HEK293 (cell line): Measurements from ENCODE around the gene FRZB.

Experiments
- CTCF ChIA-PET: fragments of 350-600 bp; formaldehyde crosslinking; extraction: SDS; loops from one replicate; lab custom pipeline; 2021; ENCODE audit warnings: antibody characterized with exemption; lab: Yijun Ruan, JAX
- POLR2A ChIA-PET: fragments of 300-600 bp; formaldehyde crosslinking; extraction: SDS; loops from one replicate; lab custom pipeline; 2020; ENCODE audit warnings: antibody characterized with exemption, inconsistent platforms; lab: Yijun Ruan, JAX
- H3K27ac ChIP-seq: fragments of 200-500 bp; sonication (Bioruptor generic); 2 replicates; pipeline ENCODE4 v1.5.1; 2014; ENCODE audit warnings: low read depth, low read length, control low read depth, inconsistent platforms; ENCODE audit errors: extremely low read depth
- H3K36me3 ChIP-seq, 2 experiments: fragments of 200-500 bp in 1 of 2; sonication (Bioruptor generic) in 1 of 2; 1 replicate in 1 of 2; 2 replicates in 1 of 2; pipeline ENCODE4 v1.5.1; 2014 to 2017; ENCODE audit warnings: inconsistent platforms in 2 of 2, low read length in 2 of 2; ENCODE audit not compliant: control insufficient read depth in 2 of 2, insufficient read depth in 1 of 2
- H3K4me1 ChIP-seq: fragments of 200-500 bp; sonication (Bioruptor generic); 2 replicates; pipeline ENCODE4 v1.5.1; 2014; ENCODE audit warnings: mild to moderate bottlenecking, low read length, inconsistent platforms; ENCODE audit not compliant: control insufficient read depth, insufficient read depth
- H3K4me3 ChIP-seq: 2 replicates; pipeline ENCODE4 v1.5.1; 2011; ENCODE audit warnings: low read depth, mild to moderate bottlenecking, control low read depth, low read length, moderate library complexity
- H3K9me3 ChIP-seq: fragments of 200-500 bp; sonication (Bioruptor generic); 2 replicates; pipeline ENCODE4 v1.5.1; 2014; ENCODE audit warnings: low read depth, low read length, inconsistent platforms; ENCODE audit not compliant: control insufficient read depth, insufficient read depth
- KLF1 ChIP-seq: fragments of 450-650 bp; formaldehyde crosslinking; IDR thresholded peaks from 2 replicates; pipeline ENCODE4 v1.5.1; 2016; ENCODE audit warnings: missing biosample characterization, missing genetic modification characterization
- KLF9 ChIP-seq: fragments of 450-650 bp; formaldehyde crosslinking; IDR thresholded peaks from 2 replicates; pipeline ENCODE4 v1.5.1; 2016; ENCODE audit warnings: missing biosample characterization, missing genetic modification characterization, low read depth
- MYNN ChIP-seq: fragments of 450-650 bp; formaldehyde crosslinking; IDR thresholded peaks from 2 replicates; pipeline ENCODE4 v1.5.1; 2016; ENCODE audit warnings: missing biosample characterization, missing genetic modification characterization, borderline replicate concordance
- OVOL3 ChIP-seq: fragments of 450-650 bp; formaldehyde crosslinking; IDR thresholded peaks from 2 replicates; pipeline ENCODE4 v1.5.1; 2016; ENCODE audit warnings: missing biosample characterization, missing genetic modification characterization
- PATZ1 ChIP-seq: fragments of 450-650 bp; formaldehyde crosslinking; IDR thresholded peaks from 2 replicates; pipeline ENCODE4 v1.5.1; 2016; ENCODE audit warnings: missing biosample characterization, missing genetic modification characterization
- PRDM2 ChIP-seq: fragments of 450-650 bp; formaldehyde crosslinking; IDR thresholded peaks from 2 replicates; pipeline ENCODE4 v1.5.1; 2016; ENCODE audit warnings: missing biosample characterization, missing genetic modification characterization, borderline replicate concordance
- SETDB1 ChIP-seq: IDR thresholded peaks from one replicate; pipeline ENCODE4 v1.6.1; 2017; ENCODE audit warnings: mild to moderate bottlenecking, low read length, moderate library complexity, mixed read lengths; ENCODE audit not compliant: insufficient read length
- ZBTB11 ChIP-seq: fragments of 450-650 bp; formaldehyde crosslinking; conservative IDR thresholded peaks from 2 replicates; pipeline ENCODE4 v1.5.1; 2016; ENCODE audit warnings: low read depth, missing biosample characterization, missing genetic modification characterization
- ZBTB49 ChIP-seq: fragments of 450-650 bp; formaldehyde crosslinking; IDR thresholded peaks from 2 replicates; pipeline ENCODE4 v1.5.1; 2016; ENCODE audit warnings: missing biosample characterization, missing genetic modification characterization, low read depth
- ZEB2 ChIP-seq: fragments of 450-650 bp; formaldehyde crosslinking; IDR thresholded peaks from 2 replicates; pipeline ENCODE4 v1.5.1; 2016; ENCODE audit warnings: missing biosample characterization, missing genetic modification characterization
- ZNF174 ChIP-seq: fragments of 450-650 bp; formaldehyde crosslinking; IDR thresholded peaks from 2 replicates; pipeline ENCODE4 v1.5.0; 2017; ENCODE audit warnings: missing biosample characterization, mild to moderate bottlenecking, missing genetic modification characterization
- ZNF211 ChIP-seq: fragments of 450-650 bp; formaldehyde crosslinking; IDR thresholded peaks from 2 replicates; pipeline ENCODE4 v1.5.1; 2016; ENCODE audit warnings: low read depth, missing biosample characterization, missing genetic modification characterization
- ZNF214 ChIP-seq: fragments of 450-650 bp; formaldehyde crosslinking; IDR thresholded peaks from 2 replicates; pipeline ENCODE4 v1.5.1; 2017; ENCODE audit warnings: missing biosample characterization, mild to moderate bottlenecking, missing genetic modification characterization, borderline replicate concordance
- ZNF266 ChIP-seq: fragments of 450-650 bp; formaldehyde crosslinking; IDR thresholded peaks from 2 replicates; pipeline ENCODE4 v1.5.1; 2016; ENCODE audit warnings: missing biosample characterization, missing genetic modification characterization, low read depth
- ZNF302 ChIP-seq: fragments of 450-650 bp; formaldehyde crosslinking; IDR thresholded peaks from 2 replicates; pipeline ENCODE4 v1.5.1; 2016; ENCODE audit warnings: missing biosample characterization, missing genetic modification characterization, low read depth
- ZNF335 ChIP-seq: fragments of 450-650 bp; formaldehyde crosslinking; conservative IDR thresholded peaks from 2 replicates; pipeline ENCODE4 v1.5.1; 2016; ENCODE audit warnings: missing biosample characterization, missing genetic modification characterization
- ZNF391 ChIP-seq: fragments of 450-650 bp; formaldehyde crosslinking; IDR thresholded peaks from 2 replicates; pipeline ENCODE4 v1.5.1; 2016; ENCODE audit warnings: low read depth, missing biosample characterization, missing genetic modification characterization, borderline replicate concordance
- ZNF394 ChIP-seq: fragments of 450-650 bp; formaldehyde crosslinking; IDR thresholded peaks from 2 replicates; pipeline ENCODE4 v1.5.1; 2016; ENCODE audit warnings: missing biosample characterization, missing genetic modification characterization, mild to moderate bottlenecking, moderate library complexity, borderline replicate concordance
- ZNF404 ChIP-seq: fragments of 450-650 bp; formaldehyde crosslinking; IDR thresholded peaks from 2 replicates; pipeline ENCODE4 v1.5.1; 2017; ENCODE audit warnings: missing biosample characterization, missing genetic modification characterization
- ZNF514 ChIP-seq: fragments of 450-650 bp; formaldehyde crosslinking; IDR thresholded peaks from 2 replicates; pipeline ENCODE4 v1.5.1; 2016; ENCODE audit warnings: missing biosample characterization, missing genetic modification characterization
- ZNF596 ChIP-seq: fragments of 450-650 bp; IDR thresholded peaks from 2 replicates; pipeline ENCODE4 v1.5.0; 2018; ENCODE audit warnings: missing biosample characterization, mild to moderate bottlenecking, missing genetic modification characterization, moderate library complexity
- ZNF658 ChIP-seq: fragments of 450-650 bp; formaldehyde crosslinking; IDR thresholded peaks from 2 replicates; pipeline ENCODE4; 2016; ENCODE audit warnings: missing biosample characterization, missing genetic modification characterization
- ZNF776 ChIP-seq: fragments of 450-650 bp; formaldehyde crosslinking; IDR thresholded peaks from 2 replicates; pipeline ENCODE4 v1.5.0; 2017; ENCODE audit warnings: missing biosample characterization, missing genetic modification characterization, borderline replicate concordance

The FRZB gene

GRCh38 chr2:182904844-182905243 is 38.4 kb upstream of the FRZB start:
- no peaks in the 10 kb centered on the region for H3K9me3 ChIP-seq
- H3K4me1 ChIP-seq = no peaks in the 10 kb centered on the region
- TF ChIP-seq ZNF391 (tag by site-specific recombination) = no peak
- TF ChIP-seq ZBTB49 = no peak
- TF ChIP-seq ZNF335 (tag by site-specific recombination) = no peak
- TF ChIP-seq ZNF211 (tag by site-specific recombination) = no peak
- TF ChIP-seq KLF1 (tag by site-specific recombination) = no peak
- TF ChIP-seq ZNF514 (tag by site-specific recombination) = no peak
- no peak for TF ChIP-seq ZEB2 (tag by site-specific recombination)
- TF ChIP-seq PATZ1 (tag by site-specific recombination) = no peak
- TF ChIP-seq ZNF404 (tag by site-specific recombination) = no peak
- no peak for TF ChIP-seq ZNF776
- TF ChIP-seq OVOL3 (tag by site-specific recombination) = no peak
- TF ChIP-seq ZNF302 (tag by site-specific recombination) = no peak
- no peak for TF ChIP-seq MYNN
- no peak for TF ChIP-seq ZNF658
- TF ChIP-seq ZNF596 = no peak
- no peak for TF ChIP-seq ZNF214 (tag by site-specific recombination)
- TF ChIP-seq KLF9 (tag by site-specific recombination) = no peak
- H3K4me3 ChIP-seq = no peak overlapping the region
- POLR2A ChIA-PET = no interaction called here
- no peaks in the 10 kb centered on the region; a peak in 1 of 3 replicates for H3K36me3 ChIP-seq
- no peak overlapping the region for H3K27ac ChIP-seq
- CTCF ChIA-PET = interaction anchor here (0.9 kb wide), 1 partner anchor 29 kb away, joined by 3 read pairs; no protein-coding TSS in a partner anchor

GRCh38 chr2:182903566-182903965 is 37.1 kb upstream of the FRZB start:
- no peak overlapping the region for H3K4me3 ChIP-seq
- ChIA-PET CTCF (interaction anchor here (1.0 kb wide), 1 partner anchor 27 kb away, joined by 4 read pairs; no protein-coding TSS in a partner anchor), POLR2A (no interaction called here)
- H3K4me1 ChIP-seq = no peaks in the 10 kb centered on the region
- H3K27ac ChIP-seq = no peak overlapping the region
- no peaks in the 10 kb centered on the region; a peak in 1 of 3 replicates for H3K36me3 ChIP-seq
- no peaks in the 10 kb centered on the region for H3K9me3 ChIP-seq
- TF ChIP-seq ZNF174 (no peak), ZNF266 (tag by site-specific recombination) (no peak), SETDB1 (no peak), ZBTB11 (tag by site-specific recombination) (no peak), PRDM2 (no peak), ZNF394 (tag by site-specific recombination) (no peak)
